Fibroblast of villous mesenchyme (primary cell): ENCODE results near the gene PRELID2. TPM values are rescaled to one million over a fixed set of nuclear protein-coding genes. Genes with fewer than 3 reads are reported as not detected.

Source experiments
- DNase-seq: peaks from one replicate; pipeline ENCODE4 v3.0.0-alpha.2; 2010; ENCODE audit warnings: low read depth
- H3K4me3 ChIP-seq: 2 replicates; pipeline ENCODE4 v1.5.1; 2011; ENCODE audit warnings: low read depth, mild to moderate bottlenecking, low read length
- total RNA-seq: library from RNA; depleted of rRNA; stranded (reverse); fragments of >200 nt; gene quantifications from 2 replicates; pipeline ENCODE4 v1.2.3, GENCODE V29; 2012
- TF ChIP-seq, protein P1 (sequence below): IDR thresholded peaks from 2 replicates; pipeline ENCODE4 v1.5.1; 2012; ENCODE audit warnings: low read depth, mild to moderate bottlenecking, low read length; ENCODE audit not compliant: insufficient read depth

Gene PRELID2
- total RNA-seq, 1 donor: 35.0 TPM

DNA sequence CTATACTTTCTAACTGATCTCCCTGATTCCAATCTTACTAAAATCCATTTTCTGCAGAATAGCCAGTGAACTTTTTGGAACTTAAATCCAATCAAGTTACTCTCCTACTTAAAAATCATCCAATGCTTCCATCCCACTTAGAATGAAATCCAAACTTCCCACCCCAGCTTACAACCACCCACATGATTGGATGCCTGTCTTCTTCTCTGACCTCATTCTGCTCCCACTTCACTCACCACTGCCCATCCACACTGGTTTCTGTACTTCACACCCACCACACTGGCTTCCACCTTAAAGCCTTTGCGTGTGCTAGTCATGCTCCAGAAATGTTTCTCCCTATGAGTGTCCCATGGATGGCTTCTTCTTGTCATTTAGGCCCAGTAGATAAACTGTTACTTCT lies 119.7 kb downstream of the PRELID2 start:
- no peak overlapping the region for H3K4me3 ChIP-seq
- no peak for DNase-seq
- TF ChIP-seq, protein P1, sequence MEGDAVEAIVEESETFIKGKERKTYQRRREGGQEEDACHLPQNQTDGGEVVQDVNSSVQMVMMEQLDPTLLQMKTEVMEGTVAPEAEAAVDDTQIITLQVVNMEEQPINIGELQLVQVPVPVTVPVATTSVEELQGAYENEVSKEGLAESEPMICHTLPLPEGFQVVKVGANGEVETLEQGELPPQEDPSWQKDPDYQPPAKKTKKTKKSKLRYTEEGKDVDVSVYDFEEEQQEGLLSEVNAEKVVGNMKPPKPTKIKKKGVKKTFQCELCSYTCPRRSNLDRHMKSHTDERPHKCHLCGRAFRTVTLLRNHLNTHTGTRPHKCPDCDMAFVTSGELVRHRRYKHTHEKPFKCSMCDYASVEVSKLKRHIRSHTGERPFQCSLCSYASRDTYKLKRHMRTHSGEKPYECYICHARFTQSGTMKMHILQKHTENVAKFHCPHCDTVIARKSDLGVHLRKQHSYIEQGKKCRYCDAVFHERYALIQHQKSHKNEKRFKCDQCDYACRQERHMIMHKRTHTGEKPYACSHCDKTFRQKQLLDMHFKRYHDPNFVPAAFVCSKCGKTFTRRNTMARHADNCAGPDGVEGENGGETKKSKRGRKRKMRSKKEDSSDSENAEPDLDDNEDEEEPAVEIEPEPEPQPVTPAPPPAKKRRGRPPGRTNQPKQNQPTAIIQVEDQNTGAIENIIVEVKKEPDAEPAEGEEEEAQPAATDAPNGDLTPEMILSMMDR: no peak

DNA sequence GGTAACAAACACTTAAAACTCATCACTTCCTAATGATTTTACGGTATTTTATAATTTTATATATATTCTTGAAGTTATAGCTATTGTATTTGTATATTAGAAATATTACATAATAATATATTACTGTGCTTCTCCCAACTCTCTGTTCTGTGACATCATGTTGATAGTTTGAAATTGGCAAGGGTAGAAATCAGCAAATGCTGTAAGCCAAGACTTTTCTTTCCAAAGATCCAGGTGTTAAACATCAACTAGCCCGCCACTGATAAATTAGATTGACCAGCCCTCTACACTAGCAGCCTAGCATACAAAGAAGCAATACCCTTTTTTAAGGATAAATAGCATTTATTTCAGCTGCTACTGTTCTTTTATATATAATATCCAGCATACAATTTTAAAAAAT lies 122.9 kb downstream of the PRELID2 start:
- TF ChIP-seq, protein P1: no peak
- DNase-seq: no peak
- H3K4me3 ChIP-seq: no peak overlapping the region

DNA sequence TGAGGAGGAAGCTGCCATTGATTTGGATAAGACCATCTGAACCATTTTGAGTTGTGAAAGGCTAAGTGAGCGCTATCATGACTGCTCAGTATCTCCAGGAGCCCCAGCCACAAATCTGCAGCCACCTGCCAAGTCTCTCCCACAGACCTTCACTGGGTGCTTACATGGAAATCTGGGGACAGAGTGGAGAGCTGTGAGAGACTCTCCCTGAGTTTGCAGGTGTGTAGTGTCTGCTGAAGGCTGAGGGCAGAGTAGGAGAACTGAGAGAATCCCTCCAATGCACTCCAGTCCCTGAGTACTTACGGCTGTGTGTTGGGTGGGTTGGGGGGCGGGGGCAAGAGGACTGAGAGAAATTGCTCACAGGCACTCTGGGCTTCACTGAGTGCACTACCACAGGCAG lies 123.7 kb downstream of the PRELID2 start:
- TF ChIP-seq, protein P1: no peak
- no peak overlapping the region for H3K4me3 ChIP-seq
- no peak for DNase-seq

Other genes starting within 250 kb of the PRELID2 start
- not detected in 2 replicates for gene GRXCR2, start 37.7 kb upstream of the PRELID2 start, total RNA-seq
- 0.97 and 2.2 TPM in 2 replicates for gene SH3RF2, start 101.2 kb upstream of the PRELID2 start, total RNA-seq